ELR (cell line): ENCODE measurements around the gene LRRC74B.
A peak's percentile ranks its signal among the peaks of the same experiment; 100 is the strongest.
"Not testable (repeated sequence)": the region's sequence is repeated elsewhere in the genome, so short reads cannot be mapped to it uniquely, and the experiment has no call there.

Experiments
- DNase-seq: peaks from one replicate; pipeline ENCODE4 v3.0.0-alpha.2; 2015; ENCODE audit warnings: low read depth

Gene LRRC74B

DNA sequence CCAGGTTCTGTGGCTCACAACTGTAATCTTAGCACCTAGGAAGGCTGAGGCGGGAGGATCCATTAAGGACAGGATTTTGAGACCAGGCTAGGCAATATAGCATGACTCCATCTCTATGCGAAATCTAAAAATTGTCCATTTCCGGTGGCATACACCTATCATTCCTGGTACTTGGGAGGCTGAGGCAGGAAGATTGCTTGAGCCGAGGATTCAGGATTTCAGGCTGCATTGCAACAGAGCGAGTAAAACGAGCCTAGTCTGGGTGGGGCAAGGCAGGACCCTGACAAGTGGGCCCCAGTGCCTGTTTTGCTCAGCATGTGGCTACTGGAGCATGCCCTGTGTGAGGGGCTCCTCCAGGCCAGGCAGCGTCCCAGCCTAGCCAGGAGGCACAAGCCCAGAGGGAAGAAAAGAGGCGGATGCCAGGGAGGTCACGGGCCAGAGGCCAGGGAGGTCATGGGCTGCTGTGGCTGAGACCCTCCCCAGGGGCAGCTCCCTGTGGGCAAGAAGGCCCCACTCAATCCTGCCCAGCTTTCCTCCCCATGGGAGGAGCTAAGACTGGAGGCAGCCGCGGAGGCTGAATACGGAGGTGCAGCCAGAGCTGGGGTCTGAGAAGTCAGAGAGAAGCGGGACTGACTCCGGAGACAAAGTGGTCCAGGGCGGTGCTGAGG is 8.4 kb downstream of the LRRC74B start:
- DNase-seq = no peak

DNA sequence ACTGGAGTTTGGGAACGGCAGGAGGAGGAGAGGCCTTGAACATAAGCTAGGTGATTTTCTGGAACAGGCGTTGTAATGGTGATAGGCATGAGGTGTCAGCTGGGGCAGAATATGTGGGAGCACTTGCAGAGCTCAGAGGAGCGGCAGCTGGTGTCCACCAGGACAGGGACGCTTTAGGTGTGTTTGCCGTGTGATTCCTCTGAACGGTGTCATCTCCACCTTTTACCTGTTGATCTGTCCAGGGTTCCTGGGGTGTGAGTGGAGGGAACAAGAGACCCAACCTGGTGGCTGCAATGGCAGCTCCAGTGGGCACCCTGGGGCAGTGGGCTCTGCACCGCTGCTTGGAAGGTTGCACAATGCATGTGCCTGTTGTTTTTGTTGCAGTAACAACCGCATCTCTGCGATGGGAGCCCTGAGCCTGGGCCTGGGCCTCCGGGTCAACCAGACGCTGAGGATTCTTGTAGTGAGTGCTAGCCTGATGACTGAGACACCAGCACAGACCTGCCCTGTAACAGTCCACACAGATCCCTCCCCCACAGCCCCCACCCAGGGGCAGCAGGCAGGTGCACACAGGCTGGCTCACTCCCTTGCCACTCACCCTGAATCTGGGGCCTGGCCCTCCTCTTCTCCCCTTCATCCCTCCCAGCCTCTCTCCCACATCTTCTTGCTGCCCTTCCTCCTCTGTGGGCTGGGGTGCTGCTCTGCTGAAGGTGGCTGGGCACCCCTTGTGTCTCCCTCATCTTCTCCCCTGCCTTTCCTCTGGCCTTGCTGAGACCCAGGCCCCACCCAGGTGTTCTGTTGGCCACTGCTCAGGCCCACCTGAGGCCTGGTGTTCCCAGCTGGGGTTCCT is 9.2 kb downstream of the LRRC74B start:
- DNase-seq = no peak

DNA sequence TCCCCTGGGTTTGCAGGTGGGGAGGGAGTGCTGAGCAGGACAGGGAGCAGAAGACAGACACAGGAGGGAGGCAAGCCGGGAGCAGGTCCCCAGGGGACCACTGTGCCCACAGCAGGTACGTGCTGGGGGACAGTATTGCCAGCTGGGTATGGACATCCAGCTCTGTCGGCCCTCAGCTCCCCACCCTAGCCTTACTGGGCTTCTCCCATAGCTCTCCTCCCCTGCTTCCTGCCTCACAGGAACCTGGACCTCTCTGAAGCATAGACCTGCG is 9.8 kb downstream of the LRRC74B start:
- DNase-seq = no peak

DNA sequence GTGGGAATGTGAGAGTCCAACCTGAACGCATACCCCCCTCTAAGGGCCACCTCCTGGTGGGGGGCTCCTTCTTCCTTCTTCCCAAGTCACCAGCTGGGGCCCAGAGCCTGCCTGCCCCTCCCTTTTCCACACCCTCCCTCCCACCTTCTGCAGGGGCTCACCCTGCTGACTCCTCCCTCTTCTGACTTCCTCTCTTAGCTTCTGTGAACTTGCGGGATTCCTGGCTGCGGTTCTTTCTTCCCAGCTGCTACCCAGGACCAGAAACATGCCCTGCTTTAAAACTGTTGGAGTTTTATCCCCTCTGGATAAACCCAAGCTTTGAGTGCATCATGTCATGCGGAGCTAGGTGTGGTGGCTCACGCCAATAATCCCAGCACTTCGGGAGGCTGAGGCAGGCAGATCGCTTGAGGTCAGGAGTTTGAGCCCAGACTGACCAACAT is 10.2 kb downstream of the LRRC74B start:
- DNase-seq = no peak

DNA sequence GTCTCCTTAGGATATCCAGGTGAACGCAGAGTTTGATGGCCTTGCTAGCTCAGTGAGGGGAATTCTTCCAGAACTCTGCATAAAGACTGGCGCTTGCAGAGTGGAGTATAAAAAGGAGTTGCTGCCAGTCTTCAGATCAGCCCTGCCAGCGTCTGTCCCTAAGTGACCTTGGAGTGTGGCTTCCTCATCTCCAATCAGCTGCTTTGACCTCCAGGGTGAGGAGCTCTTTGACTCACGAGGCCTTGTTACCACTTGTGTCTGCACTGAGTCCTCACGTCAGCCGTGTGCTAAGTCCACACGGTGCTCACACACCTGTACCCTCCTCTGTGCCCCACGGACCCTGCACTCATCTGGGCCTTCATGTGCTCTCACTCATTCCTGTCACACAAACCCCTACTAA is 14.6 kb downstream of the LRRC74B start:
- DNase-seq = not testable (repeated sequence)

DNA sequence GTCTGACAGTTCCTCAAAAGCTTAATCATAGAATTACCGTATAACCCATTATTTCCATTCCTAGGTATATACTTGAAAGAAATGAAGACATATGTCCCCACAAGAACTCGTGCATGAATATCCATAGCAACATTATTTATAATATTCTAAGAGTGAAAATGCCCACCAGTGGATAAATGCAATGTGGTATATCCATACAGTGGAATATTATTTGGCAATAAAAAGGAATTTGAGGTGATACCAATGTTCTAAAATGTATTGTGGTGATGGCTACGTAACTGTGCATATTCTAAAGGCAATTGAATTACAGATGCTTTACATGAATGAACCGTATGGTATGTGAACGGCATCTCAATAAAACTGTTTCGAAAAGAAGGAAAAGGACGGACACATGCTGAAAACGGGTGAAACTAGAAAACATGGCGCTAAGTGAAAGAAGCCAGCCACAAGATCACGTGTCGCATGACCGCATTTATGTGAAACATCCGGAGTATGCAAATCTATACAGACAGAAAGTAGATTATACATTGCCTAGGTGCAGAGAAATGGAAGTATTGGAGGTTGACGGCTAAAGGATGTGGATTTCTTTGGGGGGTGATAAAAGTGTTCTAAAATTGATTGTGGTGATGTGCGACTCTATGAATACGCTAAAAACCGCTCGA is 16.0 kb downstream of the LRRC74B start:
- not testable (repeated sequence) for DNase-seq

DNA sequence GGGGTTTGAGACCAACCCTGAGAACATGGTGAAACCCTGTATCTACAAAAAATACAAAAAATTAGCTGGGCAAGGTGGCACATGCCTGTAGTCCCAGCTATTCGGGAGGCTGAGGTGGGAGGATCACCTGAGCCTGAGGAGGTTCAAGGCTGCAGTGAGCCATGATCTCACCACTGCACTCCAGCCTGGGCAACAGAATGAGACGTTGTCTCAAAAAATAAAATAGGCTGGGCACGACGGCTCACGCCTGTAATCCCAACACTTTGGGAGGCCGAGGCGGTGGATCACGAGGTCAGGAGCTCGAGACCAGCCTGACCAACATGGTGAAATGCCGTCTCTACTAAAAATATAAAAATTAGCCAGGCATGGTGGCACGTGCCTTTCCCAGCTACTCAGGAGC is 18.7 kb downstream of the LRRC74B start:
- not testable (repeated sequence) for DNase-seq

DNA sequence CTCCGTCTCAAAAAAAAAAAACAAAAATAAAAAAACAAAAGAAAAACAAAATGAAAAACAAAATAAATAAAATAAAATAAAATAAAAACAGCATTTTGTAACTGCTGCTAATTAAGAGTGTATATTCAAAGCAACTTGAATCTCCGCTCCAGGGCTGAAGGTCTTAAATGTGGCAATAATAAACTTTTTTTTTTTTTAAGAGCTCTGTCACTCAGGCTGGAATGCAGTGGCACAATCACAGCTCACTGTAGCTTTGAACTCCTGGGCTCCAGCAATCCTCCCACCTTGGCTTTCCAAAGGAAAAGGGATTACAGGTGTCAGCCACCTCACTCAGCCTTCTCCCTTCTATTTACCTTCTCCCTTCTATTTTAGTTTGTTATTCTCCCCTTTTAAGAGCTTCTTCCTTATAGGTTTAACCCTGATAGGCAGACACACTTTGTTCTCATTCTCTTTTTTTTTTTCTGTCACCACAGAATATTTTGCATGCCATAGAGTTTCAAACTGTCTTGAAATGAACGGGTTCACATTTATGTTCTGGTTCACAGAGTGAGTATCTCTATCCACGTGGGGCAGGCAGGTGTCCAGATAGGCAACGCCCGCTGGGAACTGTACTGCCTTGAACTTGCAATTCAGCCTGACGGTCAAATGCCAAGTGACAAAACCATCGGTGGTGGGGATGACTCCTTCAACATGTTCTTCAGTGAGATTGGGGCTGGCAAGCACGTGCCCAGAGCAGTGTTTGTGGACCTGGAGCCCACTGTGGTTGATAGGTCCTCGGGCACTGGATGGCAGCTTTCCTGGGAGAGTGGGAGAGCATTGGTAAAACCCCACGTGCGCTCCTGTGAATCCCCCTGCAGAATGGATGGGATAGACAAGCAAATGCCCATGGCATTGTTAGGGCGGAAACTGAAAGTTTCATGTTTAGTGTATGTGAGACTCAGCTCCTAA is 19.4 kb downstream of the LRRC74B start:
- no peak for DNase-seq

DNA sequence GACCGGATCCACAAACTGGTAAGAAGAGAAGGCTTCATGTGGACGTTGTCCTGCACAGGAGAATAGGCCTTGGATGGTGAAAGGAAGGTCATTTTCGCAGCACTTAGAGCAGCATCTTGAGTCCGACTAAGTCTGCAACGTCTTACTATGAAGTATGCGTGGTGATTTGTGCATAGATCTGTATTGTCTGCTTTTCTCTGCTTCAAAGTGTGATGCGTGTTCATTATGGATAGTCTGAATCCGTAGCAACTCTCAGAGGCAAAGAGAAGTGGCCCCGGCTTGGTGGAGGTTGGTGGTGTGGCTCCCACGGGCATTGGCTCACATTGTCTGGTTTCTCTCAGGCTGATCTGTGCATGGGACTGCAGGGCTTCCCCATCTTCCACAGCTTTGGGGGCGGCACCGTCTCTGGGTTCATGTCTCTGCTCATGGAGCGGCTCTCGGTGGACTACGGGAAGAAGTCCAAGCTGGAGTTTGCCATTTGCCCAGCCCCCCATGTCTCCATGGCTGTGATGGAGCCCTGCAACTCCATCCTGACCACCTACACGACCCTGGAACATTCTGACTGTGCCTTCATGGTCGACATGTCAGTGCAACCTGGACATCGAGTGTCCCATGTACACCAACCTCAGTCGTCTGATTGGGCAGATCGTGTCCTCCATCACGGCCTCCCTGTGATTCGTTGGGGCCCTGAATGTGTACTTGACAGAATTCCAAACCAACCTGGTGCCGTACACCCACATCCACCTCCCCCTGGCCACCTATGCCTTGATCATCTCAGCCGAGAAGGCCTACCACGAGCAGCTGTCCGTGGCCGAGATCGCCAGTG is 21.5 kb downstream of the LRRC74B start:
- DNase-seq = no peak

DNA sequence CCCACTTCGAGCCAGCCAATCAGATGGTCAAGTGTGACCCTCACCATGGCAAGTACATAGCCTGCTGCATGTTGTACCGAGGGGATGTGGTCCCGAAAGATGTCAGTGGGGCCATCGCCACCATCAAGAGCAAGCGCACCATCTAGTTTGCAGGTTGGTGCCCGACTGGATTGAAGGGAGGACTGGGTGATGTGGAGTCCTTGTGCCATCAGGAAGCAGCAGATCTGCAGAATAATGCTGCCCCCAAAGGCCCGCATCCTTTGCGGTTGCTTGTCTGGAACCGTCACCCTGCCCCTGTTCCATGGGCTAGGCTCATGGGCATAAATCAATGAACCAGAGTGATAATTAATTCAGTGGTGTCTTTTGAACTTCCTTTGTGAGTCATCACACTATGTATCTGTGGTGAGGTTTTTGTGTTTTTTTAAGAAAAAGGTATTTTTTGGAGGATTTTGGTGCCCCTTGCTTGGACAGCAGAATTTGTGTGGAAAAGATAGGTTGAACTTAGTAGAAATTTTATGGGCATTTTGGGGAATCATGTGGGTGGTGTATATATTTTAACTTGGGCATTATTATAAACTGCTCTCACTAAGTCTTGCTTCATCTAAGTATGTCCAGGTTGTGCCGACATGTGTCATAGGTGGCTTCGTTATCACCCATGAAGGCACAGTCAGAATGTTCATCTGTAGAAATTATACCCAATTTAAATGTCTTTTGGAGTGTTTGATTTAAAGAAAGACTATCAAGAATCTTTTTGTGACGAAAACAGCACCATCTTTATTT is 22.3 kb downstream of the LRRC74B start:
- DNase-seq = no peak

DNA sequence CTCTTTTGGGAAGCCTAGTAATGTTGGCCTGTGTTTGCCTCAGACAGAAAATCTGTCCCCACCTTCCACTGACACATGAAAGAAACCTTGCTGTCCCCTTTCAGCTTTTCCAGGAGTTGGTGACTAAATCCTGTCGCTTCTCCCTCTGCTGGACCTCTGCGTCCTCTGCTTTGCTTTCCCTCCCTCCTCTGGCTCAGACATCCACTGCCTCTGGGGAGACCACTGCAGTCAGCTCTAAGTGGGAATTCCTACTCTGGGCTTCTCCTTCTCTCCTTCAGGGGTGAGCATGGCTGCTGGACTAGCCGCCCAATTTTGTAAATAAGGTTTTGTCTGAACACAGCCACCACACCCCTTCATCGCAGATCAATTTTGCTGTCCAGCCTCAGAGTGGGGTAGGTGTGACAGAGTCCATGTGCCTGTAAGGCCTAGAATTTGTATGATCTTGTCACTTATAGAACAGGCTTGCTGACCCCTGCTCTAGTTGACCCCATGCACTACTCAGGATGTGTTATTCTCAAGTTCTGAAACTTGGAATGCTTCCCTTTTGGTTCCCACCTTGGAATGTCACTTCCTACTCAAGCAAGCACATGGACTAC is 23.0 kb downstream of the LRRC74B start:
- no peak for DNase-seq

DNA sequence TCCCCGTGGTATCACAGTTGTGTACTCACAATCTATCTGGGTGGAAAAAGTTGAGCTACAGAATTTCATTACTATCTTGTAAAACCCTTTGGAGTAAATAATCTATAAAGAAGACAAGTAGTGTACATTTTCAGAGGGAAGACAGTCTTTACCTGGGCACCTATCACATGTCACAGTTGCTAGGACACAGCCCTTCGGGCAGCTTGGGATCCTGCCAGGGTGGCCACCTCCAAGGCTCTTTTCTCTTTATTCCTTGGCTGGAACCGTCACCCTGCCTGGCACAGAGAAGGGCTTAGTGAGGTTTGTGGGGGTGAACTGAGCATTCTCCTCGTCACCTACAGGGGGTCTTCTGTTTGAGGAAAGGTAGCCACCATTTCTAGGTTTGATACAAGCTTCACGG is 23.6 kb downstream of the LRRC74B start:
- no peak for DNase-seq

DNA sequence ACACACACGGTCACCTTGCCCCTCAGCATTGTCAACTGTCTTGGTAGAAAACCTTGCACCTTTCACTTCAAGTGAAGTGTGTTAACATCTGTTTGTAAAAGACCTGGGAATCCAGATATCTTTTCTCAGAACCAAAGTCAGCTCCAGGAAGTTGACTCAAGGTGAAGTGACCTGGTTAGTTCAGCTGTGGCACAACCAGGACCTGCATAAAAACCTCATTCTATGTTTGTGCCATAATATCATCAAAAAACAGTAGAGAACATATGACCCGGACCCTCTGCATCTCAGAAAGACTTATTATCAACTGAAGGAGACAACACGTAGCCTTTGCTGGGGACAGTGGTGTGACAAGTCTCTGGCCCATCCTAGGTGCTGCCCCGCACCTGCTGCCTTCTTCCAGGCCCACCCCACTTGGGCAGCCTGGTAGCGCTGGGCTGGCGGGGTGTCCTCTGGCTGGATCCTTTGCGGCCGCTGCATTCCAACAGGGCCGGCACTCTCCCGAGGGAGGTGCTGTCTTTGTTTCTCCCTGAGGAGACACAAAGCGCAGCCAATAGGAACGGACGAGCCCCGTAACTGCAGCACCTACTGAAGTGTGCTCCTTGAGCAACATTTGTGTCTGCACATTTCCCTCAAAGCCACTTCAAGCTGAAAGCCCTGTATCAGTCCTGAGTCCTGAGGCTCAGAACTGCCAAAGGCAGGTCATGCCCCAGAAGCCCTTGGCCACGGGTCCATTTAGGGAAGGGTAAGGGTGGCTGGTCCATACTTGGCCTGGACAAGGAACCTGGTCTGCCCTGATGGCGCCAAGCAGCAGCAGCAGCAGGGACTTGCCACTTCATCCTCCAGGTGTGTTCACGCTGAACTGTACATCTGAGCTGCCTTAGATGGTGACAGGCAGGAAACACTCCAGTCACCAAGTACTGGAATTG is 25.2 kb downstream of the LRRC74B start:
- no peak for DNase-seq

DNA sequence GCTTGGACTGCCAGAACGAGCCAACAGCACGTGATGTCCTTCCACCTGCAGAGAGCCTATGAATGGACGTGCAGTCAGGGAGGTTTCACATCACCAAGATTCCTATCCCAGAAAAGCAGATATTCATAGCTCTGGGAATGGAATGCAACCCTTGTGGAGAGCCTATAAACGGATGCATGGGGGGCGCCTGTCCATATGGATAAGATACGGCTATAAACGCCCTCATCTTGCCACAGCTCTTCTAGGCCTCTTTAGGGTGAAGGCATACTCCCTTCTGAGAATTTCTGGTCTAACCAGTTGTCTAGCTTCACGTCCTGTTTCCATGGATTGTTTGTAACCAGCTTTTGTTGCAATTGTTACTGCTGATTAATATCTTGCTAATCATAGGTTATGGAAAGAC is 26.1 kb downstream of the LRRC74B start:
- DNase-seq = not testable (repeated sequence)

DNA sequence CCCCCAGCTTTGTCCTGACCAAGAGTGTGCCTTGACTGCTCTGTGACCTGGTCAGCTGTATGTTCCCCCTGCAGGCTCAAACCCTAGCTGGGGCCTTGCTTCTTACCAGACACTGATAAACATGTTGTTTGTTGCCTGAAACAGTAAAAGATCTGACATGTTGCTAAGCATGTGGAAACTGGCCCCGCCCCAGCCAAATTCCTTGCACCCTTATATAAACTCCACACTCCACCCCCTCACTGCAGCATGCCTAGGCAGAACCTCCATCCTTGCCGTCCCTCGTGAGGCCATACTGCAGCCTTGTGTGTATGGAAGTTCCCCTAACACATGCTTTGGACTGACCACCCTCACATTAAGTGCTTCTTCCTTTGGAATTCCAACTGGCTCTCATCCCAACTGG is 27.3 kb downstream of the LRRC74B start:
- no peak for DNase-seq

DNA sequence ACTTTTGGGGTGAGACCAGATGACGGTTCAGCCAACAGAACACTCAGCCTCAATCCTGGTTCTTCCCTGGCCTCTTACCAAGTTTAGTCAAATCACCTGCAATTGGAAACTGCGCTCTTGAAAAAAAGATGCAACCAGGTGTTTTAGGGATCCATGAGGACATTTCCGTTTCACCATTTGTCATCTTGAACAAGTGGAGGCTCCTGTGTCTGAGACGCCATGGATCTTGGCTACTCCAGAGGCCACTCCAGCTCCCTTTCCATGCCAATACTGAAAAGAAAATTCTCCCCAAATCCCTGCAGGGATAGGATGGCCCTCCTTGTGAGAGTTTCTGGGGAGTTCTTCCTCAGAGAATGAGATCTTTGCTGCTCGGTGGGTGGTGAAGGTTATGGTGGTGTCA is 27.7 kb downstream of the LRRC74B start:
- DNase-seq = no peak

DNA sequence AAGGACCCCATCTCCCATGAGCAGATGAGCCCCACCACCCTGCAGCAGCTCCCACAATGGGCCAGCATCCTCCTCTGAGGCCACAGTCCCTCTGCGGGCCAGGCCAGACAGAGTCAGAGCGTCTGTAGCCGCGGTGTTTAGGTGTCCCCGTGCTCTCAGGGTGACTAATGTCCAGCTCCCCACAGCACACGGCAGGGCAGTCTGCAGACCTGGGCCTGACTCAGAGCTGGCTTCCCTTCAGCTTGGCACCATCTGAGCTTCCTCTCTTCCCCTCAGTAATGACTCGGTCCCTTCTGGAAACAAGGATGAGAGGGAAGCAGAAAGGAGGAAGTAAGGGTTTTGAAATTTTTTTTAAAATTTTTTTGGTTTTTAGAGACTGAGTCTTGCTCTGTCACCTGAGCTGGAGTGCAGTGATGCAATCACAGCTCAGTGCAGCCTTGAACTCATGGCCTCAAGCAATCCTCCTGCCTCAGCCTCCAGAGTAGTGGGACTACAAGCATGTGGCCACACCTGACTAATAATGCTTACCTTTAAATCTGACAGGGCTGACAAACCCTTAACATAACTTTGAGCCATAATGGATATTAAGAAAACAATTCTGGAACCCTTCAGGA is 28.5 kb downstream of the LRRC74B start:
- peak; percentile 95 for DNase-seq

DNA sequence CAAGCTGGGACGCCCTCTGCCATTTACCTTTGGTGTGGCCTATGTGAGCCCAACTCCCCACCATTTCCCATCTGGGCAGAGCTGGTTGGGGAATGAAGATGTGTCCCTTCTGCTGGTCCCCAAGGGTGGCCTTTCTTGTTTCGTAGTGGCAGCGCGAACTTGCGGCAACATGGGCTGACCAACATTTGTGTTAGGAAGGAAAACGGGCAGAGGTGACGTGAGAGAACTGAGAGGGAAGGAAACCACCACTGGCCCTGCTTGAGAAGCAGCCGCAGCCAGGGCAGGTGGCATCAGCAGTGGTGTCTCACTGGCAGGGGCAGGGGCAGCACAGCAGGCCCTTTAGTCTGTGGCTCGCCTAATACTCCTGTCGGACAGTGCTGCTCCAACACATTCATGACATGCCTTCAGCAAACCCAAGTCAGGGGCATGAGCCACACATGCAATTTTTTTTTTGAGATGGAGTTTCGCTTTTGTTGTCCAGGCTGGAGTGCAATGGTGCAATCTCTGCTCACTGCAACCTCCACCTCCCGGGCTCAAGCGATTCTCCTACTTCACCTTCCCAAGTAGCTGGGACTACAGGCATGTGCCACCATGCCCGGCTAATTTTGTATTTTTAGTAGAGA is 29.9 kb downstream of the LRRC74B start:
- DNase-seq = no peak
